ENCODE data around the gene COL4A3.

The COL4A3 gene

GRCh38 chr2:227339098-227339599, 174.7 kb downstream of the COL4A3 start:
- H3K27ac ChIP-seq (ENCODE audit: low read length, poor library complexity, severe bottlenecking) = peak overlapping the region; percentile 73
- no peak overlapping the region for H3K4ac ChIP-seq (ENCODE audit: low read depth in 1 of 2, low read length in 2 of 2)
- no peak overlapping the region for H3K9ac ChIP-seq (ENCODE audit: low read length)
- peaks cover 2 to 77% of the 10 kb centered on the region in 2 experiments for H3K36me3 ChIP-seq (ENCODE audit: control insufficient read depth in 1 of 2, insufficient read depth in 2 of 2, low read depth in 1 of 2, low read length in 2 of 2)
- peaks cover 2% of the 10 kb centered on the region for H3K79me1 ChIP-seq (replicated peaks; ENCODE audit: low read length, poor library complexity, severe bottlenecking)
- H3K18ac ChIP-seq (ENCODE audit: low read depth in 1 of 2, low read length in 2 of 2) = no peak overlapping the region
- WGBS = 97% methylated on average over 1 of the region's 2 CpGs
- no peak overlapping the region for H3K14ac ChIP-seq (ENCODE audit: low read length in 2 of 2)
- H4K91ac ChIP-seq (ENCODE audit: low read length) = no peak overlapping the region
- no peak overlapping the region for H3K4me2 ChIP-seq (ENCODE audit: low read length, poor library complexity, severe bottlenecking)
- H3K9me3 ChIP-seq (ENCODE audit: control insufficient read depth, low read length) = no peaks in the 10 kb centered on the region
- no peak overlapping the region for H2BK12ac ChIP-seq (ENCODE audit: low read length in 2 of 2)
- H2AK5ac ChIP-seq (ENCODE audit: low read length, severe bottlenecking) = no peak overlapping the region
- H2BK120ac ChIP-seq (ENCODE audit: low read depth, low read length) = no peak overlapping the region
- peaks cover 7% of the 10 kb centered on the region for H3K4me1 ChIP-seq (ENCODE audit: control insufficient read depth, insufficient read depth, low read depth, low read length)
- H3K23ac ChIP-seq (ENCODE audit: low read length in 2 of 2) = no peak overlapping the region
- DNase-seq = no peak
- no peak overlapping the region for H4K8ac ChIP-seq (ENCODE audit: low read length)
- no peaks in the 10 kb centered on the region for H3K27me3 ChIP-seq (ENCODE audit: control insufficient read depth in 1 of 2, insufficient read depth in 1 of 2, low read length in 2 of 2)
- no peak overlapping the region for H2AFZ ChIP-seq (ENCODE audit: low read depth, low read length)
- no peak overlapping the region for H2BK5ac ChIP-seq (ENCODE audit: low read depth, low read length, poor library complexity, severe bottlenecking)
- H3K4me3 ChIP-seq (ENCODE audit: insufficient read depth in 1 of 2, low read depth in 1 of 2, low read length in 2 of 2) = no peak overlapping the region
- H2BK15ac ChIP-seq (ENCODE audit: low read depth, poor library complexity, severe bottlenecking) = no peak overlapping the region

- no peak for DNase-seq
- Histone ChIP-seq H3K27me3 (ENCODE audit: control insufficient read depth in 1 of 2, insufficient read depth in 1 of 2, low read length in 2 of 2) (no peaks in the 10 kb centered on the region), H2BK12ac (ENCODE audit: low read length in 2 of 2) (no peak overlapping the region), H3K27ac (ENCODE audit: low read length, poor library complexity, severe bottlenecking) (peak overlapping the region; percentile 61), H3K23ac (ENCODE audit: low read length in 2 of 2) (no peak overlapping the region), H3K36me3 (ENCODE audit: control insufficient read depth in 1 of 2, insufficient read depth in 2 of 2, low read depth in 1 of 2, low read length in 2 of 2) (peaks cover 0 to 78% of the 10 kb centered on the region in 2 experiments), H3K14ac (ENCODE audit: low read length in 2 of 2) (no peak overlapping the region), H3K4ac (ENCODE audit: low read depth in 1 of 2, low read length in 2 of 2) (no peak overlapping the region), H3K4me3 (ENCODE audit: insufficient read depth in 1 of 2, low read depth in 1 of 2, low read length in 2 of 2) (no peak overlapping the region), H4K91ac (ENCODE audit: low read length) (no peak overlapping the region), H2BK120ac (ENCODE audit: low read depth, low read length) (no peak overlapping the region), H3K4me1 (ENCODE audit: control insufficient read depth, insufficient read depth, low read depth, low read length) (peaks cover 7% of the 10 kb centered on the region), H3K79me1 (replicated peaks; ENCODE audit: low read length, poor library complexity, severe bottlenecking) (no peaks in the 10 kb centered on the region), H4K8ac (ENCODE audit: low read length) (no peak overlapping the region), H2BK15ac (ENCODE audit: low read depth, poor library complexity, severe bottlenecking) (no peak overlapping the region), H2AK5ac (ENCODE audit: low read length, severe bottlenecking) (peak overlapping the region; percentile 19), H3K4me2 (ENCODE audit: low read length, poor library complexity, severe bottlenecking) (no peak overlapping the region), H2BK5ac (ENCODE audit: low read depth, low read length, poor library complexity, severe bottlenecking) (no peak overlapping the region), H3K18ac (ENCODE audit: low read depth in 1 of 2, low read length in 2 of 2) (no peak overlapping the region), H2AFZ (ENCODE audit: low read depth, low read length) (no peak overlapping the region), H3K9ac (ENCODE audit: low read length) (no peak overlapping the region), H3K9me3 (ENCODE audit: control insufficient read depth, low read length) (no peaks in the 10 kb centered on the region)
- WGBS = no CpG with 5 or more reads among the region's 6 CpGs
Measured at GRCh38 chr2:227340106-227340505, 175.7 kb downstream of the COL4A3 start.

- Histone ChIP-seq H3K4me2 (ENCODE audit: low read length, poor library complexity, severe bottlenecking) (no peak overlapping the region), H4K91ac (ENCODE audit: low read length) (no peak overlapping the region), H3K27ac (ENCODE audit: low read length, poor library complexity, severe bottlenecking) (no peak overlapping the region), H3K27me3 (ENCODE audit: control insufficient read depth in 1 of 2, insufficient read depth in 1 of 2, low read length in 2 of 2) (no peaks in the 10 kb centered on the region), H2AFZ (ENCODE audit: low read depth, low read length) (no peak overlapping the region), H3K9me3 (ENCODE audit: control insufficient read depth, low read length) (no peaks in the 10 kb centered on the region), H3K4me3 (ENCODE audit: insufficient read depth in 1 of 2, low read depth in 1 of 2, low read length in 2 of 2) (no peak overlapping the region), H2BK120ac (ENCODE audit: low read depth, low read length) (no peak overlapping the region), H2BK5ac (ENCODE audit: low read depth, low read length, poor library complexity, severe bottlenecking) (no peak overlapping the region), H3K14ac (ENCODE audit: low read length in 2 of 2) (no peak overlapping the region), H3K18ac (ENCODE audit: low read depth in 1 of 2, low read length in 2 of 2) (no peak overlapping the region), H2BK12ac (ENCODE audit: low read length in 2 of 2) (no peak overlapping the region), H3K36me3 (ENCODE audit: control insufficient read depth in 1 of 2, insufficient read depth in 2 of 2, low read depth in 1 of 2, low read length in 2 of 2) (peaks cover 0 to 78% of the 10 kb centered on the region in 2 experiments), H2AK5ac (ENCODE audit: low read length, severe bottlenecking) (no peak overlapping the region), H3K79me1 (replicated peaks; ENCODE audit: low read length, poor library complexity, severe bottlenecking) (peaks cover 1% of the 10 kb centered on the region), H2BK15ac (ENCODE audit: low read depth, poor library complexity, severe bottlenecking) (no peak overlapping the region), H3K23ac (ENCODE audit: low read length in 2 of 2) (no peak overlapping the region), H3K9ac (ENCODE audit: low read length) (no peak overlapping the region), H3K4ac (ENCODE audit: low read depth in 1 of 2, low read length in 2 of 2) (no peak overlapping the region), H3K4me1 (ENCODE audit: control insufficient read depth, insufficient read depth, low read depth, low read length) (peaks cover 7% of the 10 kb centered on the region), H4K8ac (ENCODE audit: low read length) (no peak overlapping the region)
- no CpG with 5 or more reads among the region's 2 CpGs for WGBS
- no peak for DNase-seq
Measured at GRCh38 chr2:227341553-227341952, 177.1 kb downstream of the COL4A3 start.

GRCh38 chr2:227344231-227344630, 179.8 kb downstream of the COL4A3 start:
- Histone ChIP-seq H4K91ac (ENCODE audit: low read length) (no peak overlapping the region), H3K18ac (ENCODE audit: low read depth in 1 of 2, low read length in 2 of 2) (no peak overlapping the region), H2BK12ac (ENCODE audit: low read length in 2 of 2) (no peak overlapping the region), H3K27me3 (ENCODE audit: control insufficient read depth in 1 of 2, insufficient read depth in 1 of 2, low read length in 2 of 2) (no peaks in the 10 kb centered on the region), H2BK120ac (ENCODE audit: low read depth, low read length) (no peak overlapping the region), H3K4me2 (ENCODE audit: low read length, poor library complexity, severe bottlenecking) (no peak overlapping the region), H4K8ac (ENCODE audit: low read length) (no peak overlapping the region), H3K4me1 (ENCODE audit: control insufficient read depth, insufficient read depth, low read depth, low read length) (peaks cover 2% of the 10 kb centered on the region), H3K14ac (ENCODE audit: low read length in 2 of 2) (no peak overlapping the region), H2BK15ac (ENCODE audit: low read depth, poor library complexity, severe bottlenecking) (no peak overlapping the region), H3K4ac (ENCODE audit: low read depth in 1 of 2, low read length in 2 of 2) (no peak overlapping the region), H3K4me3 (ENCODE audit: insufficient read depth in 1 of 2, low read depth in 1 of 2, low read length in 2 of 2) (no peak overlapping the region), H3K9me3 (ENCODE audit: control insufficient read depth, low read length) (no peaks in the 10 kb centered on the region), H2AK5ac (ENCODE audit: low read length, severe bottlenecking) (no peak overlapping the region), H2BK5ac (ENCODE audit: low read depth, low read length, poor library complexity, severe bottlenecking) (no peak overlapping the region), H3K23ac (ENCODE audit: low read length in 2 of 2) (no peak overlapping the region), H3K27ac (ENCODE audit: low read length, poor library complexity, severe bottlenecking) (no peak overlapping the region), H2AFZ (ENCODE audit: low read depth, low read length) (no peak overlapping the region), H3K79me1 (replicated peaks; ENCODE audit: low read length, poor library complexity, severe bottlenecking) (peaks cover 4% of the 10 kb centered on the region), H3K36me3 (ENCODE audit: control insufficient read depth in 1 of 2, insufficient read depth in 2 of 2, low read depth in 1 of 2, low read length in 2 of 2) (peaks cover 0 to 85% of the 10 kb centered on the region in 2 experiments), H3K9ac (ENCODE audit: low read length) (no peak overlapping the region)
- WGBS = no CpG with 5 or more reads among the region's 2 CpGs
- DNase-seq = no peak

All from mesenchymal stem cell (in vitro differentiated cells and primary cell).